Measurements from ENCODE around the gene FAM200B.
"Not testable (repeated sequence)": the region's sequence is repeated elsewhere in the genome, so short reads cannot be mapped to it uniquely, and the experiment has no call there.

Gene FAM200B

DNA sequence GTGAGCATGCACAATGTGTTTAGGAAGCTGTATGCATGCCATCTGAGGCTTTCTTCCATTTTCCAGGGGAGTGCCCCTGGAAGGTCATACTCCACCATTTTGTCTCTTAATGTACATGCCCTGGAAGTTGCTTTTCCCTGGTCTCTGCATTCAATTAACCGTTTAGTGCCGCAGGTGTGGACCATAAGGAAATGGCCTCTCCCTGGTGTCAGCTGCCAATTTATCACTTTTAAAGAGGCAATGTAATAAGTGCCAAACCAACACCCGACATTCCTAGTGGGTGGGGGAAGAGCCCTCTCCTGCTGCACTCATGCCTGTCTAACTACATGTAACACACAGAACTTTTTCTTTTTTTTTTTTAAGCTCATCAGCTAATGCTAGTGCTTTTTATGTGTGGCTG is 14.1 kb downstream of the FAM200B start:
- no peak for DNase-seq (ENCODE audit: low read depth)

DNA sequence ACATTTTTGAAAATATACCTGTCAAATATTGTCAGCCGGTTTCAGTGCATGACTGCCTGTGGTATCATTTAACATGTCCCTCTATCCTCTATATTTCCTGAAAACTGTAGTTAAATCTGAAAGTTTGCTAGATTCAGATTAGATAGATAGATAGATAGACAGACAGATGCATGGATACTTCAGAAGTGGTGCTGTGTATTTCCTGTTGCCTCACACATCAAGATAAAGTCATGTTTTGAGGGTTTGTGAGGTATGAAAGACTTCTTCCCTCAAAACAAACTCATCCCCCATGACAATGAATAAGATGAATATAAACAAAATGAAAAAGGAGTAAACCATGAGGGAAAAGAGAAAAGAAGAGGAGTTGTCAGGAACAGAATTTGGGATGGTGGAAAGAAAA is 15.2 kb downstream of the FAM200B start:
- no peak for DNase-seq (ENCODE audit: low read depth)

DNA sequence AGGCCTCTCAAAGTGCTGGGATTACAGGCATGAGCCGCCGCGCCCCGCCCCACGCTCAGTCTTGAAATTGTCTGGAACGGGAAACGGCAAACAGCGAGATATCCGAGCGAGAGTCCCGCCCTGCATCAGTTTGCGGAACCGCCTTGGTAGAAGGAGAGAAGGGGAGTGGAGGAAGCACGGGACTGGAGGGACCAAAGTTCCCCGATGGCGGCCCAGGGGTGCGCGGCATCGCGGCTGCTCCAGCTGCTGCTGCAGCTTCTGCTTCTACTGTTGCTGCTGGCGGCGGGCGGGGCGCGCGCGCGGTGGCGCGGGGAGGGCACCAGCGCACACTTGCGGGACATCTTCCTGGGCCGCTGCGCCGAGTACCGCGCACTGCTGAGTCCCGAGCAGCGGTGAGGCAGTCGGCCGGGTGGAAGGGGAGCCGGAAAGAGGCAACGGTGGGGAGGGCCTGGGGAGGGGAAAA is 21.3 kb downstream of the FAM200B start, which contains the start of gene BST1:
Gene BST1 (plus strand): TSS at position 125 of the 463 bp plus-strand sequence. CDS start 80 bp downstream, at position 205.
- peak; percentile 35 for DNase-seq (ENCODE audit: low read depth)

DNA sequence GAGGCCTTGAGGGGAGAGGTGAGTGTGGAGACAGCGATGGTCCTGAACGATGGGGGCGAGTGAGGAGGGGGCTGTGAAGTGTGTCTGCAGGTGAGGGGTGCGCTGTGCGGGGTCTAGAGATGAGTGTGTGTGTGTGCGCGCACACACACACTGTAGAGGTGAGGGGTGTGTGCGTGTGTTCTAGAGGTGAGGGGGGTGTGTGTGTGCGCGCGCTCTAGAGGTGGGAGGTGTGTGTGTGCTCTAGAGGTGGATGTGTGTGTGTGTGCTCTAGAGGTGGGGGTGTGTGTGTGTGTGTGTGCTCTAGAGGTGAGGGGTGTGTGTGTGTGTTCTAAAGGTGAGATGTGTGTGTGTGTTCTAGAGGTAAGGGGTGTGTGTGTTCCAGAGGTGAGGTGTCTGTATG is 21.8 kb downstream of the FAM200B start:
- DNase-seq (ENCODE audit: low read depth): no peak

DNA sequence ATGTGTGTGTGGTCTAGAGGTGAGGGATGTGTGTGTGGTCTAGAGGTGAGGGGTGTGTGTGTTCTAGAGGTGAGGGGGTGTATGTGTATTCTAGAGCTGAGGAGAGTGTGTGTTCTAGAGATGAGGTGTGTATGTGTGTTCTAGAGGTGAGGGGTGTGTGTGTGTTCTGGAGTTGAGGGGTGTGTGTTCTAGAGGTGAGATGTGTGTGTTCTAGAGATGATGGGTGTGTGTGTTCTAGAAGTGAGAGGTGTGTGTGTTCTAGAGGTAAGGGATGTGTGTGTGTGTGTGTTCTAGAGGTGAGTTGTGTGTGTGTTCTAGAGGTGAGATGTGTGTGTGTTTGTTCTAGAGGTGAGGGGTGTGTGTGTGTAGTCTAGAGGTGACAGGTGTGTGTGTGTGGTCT is 22.5 kb downstream of the FAM200B start:
- no peak for DNase-seq (ENCODE audit: low read depth)

DNA sequence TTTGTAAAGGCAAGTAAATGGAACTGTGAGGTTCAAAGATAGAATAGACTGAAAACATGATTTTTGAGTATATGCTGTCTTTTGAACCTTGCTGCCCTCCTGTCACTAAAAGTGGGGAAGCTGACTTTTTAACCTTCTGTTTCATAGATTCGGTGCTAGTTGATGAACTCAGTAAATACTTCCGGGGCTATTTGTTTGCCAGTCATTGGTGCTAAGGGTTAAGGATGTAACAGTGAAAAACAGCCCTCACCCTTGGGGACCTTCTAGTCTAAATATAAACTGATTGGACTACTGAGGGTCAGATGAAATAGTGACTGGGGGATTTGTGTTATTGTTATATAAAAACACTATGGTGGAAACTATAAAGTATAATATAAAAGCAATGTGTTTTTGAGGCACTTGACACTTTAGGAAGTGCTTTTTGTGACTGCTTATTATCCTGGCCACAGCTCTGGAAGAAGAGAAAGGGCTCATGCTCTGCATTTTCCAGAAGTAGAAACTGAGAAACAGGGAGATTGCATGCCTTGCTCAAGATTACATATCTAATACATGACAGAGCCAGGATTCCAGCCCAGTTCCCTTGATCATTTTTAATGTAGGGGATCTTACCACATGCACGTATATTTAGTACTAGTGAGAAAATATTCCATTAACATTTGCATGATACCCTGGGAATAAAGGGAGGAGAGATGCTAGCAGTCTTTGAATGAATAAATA is 25.2 kb downstream of the FAM200B start:
- DNase-seq (ENCODE audit: low read depth): no peak

DNA sequence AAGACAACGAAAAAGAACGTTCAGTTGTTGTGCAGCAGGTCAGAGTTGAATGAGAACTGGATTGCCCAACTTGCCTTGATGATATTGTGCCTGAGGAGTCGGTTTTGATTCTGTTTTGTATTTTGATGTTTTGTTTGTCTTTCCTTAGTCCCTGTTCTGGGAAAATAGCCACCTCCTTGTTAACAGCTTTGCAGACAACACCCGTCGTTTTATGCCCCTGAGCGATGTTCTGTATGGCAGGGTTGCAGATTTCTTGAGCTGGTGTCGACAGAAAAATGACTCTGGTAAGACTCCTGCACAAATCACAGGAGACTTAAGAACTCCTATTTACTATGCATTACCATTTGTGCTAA is 25.7 kb downstream of the FAM200B start:
- no peak for DNase-seq (ENCODE audit: low read depth)

DNA sequence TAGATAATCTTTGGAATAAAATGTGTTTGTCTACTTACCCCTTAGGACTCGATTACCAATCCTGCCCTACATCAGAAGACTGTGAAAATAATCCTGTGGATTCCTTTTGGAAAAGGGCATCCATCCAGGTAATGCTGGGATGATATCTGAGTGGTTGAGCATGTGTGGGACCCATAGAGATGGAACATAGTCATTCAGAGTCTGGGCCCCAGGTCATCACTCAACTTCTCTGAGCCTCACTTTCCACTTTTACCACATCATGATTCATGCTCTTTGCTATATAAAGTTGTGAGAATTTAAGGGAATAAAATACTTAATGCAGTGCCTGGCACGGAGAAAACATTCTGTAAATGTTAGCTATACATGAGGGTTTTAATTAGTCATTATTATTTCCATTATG is 30.1 kb downstream of the FAM200B start:
- DNase-seq (ENCODE audit: low read depth): no peak

DNA sequence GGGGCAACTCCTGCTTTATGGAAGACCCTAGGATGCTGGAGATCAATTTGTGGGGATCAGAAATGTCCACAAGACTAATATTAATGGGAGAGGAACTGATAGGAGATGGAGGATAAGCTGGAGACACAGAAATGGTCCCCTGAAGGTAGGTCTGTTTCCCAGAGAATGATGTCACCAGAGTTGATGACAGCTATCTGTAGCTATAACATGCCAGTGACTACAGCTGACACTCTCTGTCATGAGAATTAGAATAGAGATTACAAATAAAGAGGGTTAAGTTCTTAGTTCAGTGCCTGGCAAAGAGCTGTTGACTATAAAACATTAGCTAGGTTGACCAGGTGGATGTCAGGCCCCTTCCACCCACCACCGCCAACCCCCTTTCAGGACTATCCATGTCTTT is 30.6 kb downstream of the FAM200B start:
- DNase-seq (ENCODE audit: low read depth): no peak

DNA sequence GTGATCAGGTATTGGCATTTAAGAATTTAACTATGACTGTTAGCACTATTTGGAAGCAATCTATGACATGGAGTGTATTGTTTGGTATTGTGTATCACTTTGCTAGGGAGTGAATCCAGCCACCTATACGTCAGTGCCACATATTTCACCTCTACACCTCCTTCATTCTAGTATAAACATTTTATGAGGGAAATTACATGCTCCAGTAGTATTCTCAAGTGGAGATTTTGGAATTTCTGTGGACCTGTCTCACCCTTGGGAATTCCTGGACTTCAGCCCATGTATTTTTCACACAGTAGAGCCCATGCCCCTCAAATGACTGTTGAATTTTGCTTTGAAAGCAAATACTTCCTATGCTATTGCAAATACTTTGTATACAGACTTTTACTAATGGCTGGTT is 32.5 kb downstream of the FAM200B start:
- DNase-seq (ENCODE audit: low read depth): no peak

DNA sequence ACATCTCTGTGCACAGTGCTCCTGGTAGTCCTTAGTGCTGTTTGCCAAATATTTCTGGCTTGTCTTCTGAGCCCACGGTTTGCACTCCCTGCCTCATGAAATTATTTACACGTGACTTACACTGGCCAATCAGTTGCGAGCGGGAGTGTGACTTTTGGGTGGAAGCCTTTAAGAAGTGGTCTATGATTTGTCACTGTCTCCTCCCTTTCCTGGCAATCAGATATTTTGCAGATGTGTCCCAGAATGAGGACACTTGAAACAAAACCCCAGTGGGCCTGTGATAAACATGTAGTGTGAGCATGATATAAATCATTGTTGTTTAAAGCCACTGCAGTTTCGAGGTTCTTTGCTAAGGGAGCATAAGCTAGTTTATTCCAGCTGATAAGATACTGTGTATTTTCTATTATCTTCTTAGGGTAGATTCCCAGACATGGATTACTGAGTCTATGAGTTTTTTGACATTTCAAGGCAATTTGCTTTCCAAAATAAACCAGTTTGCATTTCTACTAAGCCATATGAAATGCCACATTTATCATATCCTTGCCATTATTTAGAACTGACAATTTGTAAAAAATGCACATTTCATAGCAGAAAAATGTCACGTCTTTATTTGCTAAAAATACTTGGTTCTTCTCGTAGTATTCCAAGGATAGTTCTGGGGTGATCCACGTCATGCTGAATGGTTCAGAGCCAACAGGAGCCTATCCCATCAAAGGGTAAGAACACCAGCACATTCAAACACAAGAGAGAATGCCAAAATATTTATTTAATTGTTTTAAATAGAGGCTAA is 33.2 kb downstream of the FAM200B start:
- DNase-seq (ENCODE audit: low read depth): no peak

DNA sequence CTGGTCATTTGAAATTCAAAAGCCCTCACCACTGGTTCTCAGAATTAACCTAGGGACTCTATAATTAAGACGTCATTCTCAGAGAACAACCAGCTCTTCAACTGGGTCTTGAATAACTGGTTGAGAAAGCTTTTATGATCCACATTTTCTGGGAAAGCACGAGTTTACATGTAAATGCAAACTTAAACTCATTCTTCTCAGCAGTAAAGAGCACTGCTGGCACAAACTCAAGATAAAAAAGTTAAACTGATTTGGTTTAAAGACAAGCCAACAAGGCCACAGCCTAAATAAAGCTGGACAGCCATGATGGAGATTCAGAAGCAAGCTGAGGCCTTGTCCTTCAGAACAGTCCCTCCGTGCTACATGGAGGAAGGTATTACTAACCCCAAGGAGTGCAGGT is 34.5 kb downstream of the FAM200B start:
- no peak for DNase-seq (ENCODE audit: low read depth)

DNA sequence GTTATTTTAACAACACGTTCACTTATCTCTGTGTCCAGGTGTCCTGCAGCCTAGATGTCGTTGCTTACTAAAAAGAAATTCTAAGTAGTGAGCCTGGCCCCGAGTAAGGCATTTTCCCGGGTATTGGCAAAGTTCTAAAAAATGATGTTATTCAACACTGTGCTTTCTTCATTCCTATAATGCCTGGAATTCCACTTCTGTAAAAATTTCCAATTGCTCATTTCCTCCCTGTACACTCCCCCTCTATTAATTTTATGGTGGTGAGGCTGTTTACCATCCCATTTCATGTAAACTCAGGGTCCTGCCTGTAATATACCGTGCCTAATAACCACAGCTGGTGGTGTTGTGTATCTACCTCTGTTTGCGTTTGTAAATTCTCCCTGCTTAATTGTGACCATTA is 35.5 kb downstream of the FAM200B start:
- DNase-seq (ENCODE audit: low read depth): no peak

DNA sequence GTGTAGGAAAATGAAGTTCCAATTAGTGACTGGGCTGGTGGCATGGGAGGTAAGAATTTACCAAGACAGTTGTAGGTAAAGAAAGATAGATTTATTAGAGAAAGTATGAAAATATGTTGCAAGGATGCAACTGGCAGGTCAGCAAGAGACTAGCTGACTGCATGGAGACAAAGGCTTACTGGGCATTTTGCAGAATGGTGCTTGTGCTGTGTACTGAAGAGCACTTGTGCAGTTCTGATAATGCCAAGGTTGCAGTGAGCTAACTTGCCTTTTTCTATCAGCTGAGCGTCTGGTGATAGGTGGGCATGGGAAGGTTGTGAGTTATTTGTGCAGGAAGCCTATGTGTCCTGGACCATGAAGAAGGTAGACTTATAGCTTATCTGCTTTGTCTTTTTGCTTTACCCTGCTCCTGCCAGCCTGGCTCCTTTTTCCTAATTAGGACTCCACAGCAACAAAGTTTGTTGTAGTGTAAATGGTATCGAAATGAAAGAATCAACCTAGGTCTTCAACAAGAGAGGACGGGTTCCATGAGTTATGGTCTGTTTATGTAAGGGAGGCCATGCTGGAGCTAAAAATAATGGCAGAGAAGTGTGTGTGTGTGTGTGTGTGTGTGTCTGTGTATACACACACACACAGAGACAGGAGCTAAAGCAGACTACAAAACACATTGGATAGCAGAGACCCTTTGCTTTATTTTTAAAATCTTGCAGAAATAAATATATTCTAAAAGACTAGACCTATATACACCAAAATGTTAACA is 36.2 kb downstream of the FAM200B start:
- no peak for DNase-seq (ENCODE audit: low read depth)

DNA sequence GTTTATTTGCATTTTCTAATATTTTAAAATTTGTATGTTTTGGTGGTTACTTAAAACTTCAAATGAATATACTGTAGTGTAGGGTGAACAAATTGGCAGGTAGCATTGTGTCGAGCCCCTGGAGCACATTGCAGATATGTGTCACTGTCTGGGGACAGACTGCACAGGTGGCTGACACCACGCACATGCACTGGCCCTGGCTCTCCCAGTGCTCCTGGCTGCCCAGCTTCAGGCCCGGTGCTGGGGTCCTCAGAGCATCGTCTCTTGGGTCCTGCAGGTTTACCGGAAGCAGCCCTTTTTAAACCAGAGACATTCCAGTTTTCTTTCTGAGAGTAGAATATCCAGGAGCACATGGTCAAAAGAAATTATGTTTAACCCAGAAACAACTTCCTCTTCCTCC is 36.8 kb downstream of the FAM200B start:
- DNase-seq (ENCODE audit: low read depth): no peak

DNA sequence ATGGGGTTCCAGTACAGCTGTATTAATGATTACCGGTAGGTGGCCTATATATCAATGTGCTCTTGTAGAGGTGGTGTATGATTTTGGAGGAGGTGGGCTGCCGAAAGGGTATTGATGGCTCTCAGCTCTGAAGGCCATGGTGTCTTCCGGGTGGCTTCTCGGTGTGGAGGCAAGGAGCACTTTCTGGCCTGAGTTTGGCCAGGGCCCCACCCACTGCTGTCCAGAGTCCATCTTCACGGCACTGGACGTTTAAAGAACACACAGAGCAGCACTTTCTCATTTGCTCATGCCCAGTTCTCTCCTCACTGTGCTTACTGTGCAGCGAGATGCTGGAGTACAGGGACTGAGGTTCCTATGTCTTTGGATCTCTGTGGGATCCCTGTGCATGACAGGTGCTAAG is 37.3 kb downstream of the FAM200B start:
- no peak for DNase-seq (ENCODE audit: low read depth)

DNA sequence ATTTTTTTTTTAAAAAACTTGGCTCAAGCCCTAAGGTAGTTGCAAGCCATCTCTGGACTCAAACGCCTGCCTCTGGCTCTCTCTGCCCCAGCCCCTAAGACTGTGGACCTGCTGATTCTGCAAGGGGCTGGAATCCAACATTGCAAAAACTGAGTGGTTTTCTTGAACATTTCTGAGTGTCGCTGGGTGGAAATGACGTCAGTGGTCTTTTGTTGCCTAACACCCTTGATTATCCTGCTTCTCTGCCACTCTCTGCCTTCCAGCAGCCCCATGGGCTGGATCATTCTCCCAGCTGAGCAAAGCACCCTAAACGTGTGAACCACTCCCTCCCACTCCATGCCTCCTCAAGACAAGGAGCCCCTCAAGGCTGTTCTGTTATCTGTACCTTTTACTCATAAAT is 37.9 kb downstream of the FAM200B start:
- no peak for DNase-seq (ENCODE audit: low read depth)

DNA sequence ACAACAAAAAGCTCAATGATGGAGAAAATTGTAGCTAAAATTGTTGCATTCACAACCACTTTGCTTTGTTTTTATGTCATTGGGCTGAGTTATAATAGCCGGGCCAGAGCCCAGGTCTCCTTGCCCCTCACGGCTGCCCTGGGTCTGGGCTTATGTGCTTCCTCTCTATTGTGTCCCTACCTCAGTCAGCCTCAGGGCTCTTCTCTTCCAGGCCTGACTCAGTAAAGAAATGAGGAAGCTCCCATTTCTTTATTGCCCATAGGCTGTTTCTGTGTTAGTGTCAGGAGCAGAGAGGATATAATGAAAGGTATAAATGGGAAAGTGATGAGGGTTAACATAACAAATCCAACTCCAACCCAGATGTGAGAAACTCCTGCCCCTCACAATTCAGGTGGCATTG is 39.2 kb downstream of the FAM200B start:
- no peak for DNase-seq (ENCODE audit: low read depth)

DNA sequence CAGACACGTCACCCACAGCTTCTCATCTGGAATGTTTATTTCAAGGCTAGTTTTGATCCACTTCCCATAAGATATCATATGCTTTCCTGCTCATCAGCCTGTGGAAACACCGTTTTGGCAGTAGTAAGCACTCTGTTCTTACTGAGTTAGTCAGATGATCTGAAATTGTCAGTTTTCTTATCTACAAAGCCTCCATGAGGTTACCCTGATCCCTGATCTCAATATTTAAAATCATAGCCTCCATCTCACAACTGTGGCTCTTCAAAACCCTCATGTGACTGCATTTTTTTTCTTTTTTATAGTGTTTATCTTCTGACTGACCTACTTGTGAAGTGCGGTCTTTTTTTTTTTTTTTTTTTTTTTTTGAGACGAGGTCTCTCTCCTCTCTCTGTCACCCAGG is 44.0 kb downstream of the FAM200B start:
- no peak for DNase-seq (ENCODE audit: low read depth)

DNA sequence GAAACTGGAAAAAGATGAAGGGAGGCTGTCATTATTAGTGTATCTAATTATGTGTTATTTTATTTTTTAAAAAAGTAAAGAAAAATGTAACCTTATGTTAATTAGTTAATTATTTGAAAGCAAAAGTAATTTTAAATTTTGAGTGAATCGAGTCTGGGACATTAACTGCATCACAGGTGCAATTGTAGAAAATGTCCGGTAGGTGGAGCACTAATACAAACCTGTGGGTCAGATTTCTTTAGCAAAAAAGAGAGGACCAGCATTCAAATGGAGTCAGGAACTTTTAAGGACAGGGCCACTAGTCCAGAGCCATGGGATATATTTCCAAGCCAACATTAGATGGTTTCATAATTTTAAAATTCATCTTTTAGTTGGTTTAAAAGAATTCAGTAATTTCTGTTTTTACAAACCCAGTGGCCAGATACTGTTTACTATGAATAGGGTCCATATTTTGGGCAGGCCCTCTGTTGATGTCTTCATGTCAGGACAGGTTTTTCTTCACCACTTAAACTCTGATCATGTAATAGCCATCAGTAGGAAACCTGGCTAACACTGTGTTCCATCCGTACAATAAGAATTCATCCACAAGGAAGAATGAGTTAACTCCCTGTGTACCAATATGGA is 48.4 kb downstream of the FAM200B start:
- peak; percentile 24 for DNase-seq (ENCODE audit: low read depth)

DNA sequence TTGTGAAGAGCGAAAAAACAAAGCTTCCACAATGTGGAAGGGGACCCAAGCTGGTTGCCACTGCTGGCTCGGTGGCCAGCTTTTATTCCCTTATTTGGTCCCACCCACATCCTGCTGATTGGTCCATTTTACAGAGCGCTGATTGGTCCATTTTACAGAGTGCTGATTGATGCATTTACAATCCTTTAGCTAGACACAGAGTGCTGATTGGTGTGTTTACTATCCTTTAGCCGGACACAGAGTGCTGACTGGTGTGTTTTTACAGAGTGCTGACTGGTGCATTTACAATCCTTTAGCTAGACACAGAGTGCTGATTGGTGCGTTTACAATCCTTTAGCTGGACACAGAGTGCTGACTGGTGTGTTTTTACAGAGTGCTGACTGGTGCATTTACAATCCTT is 51.4 kb downstream of the FAM200B start:
- not testable (repeated sequence) for DNase-seq (ENCODE audit: low read depth)

DNA sequence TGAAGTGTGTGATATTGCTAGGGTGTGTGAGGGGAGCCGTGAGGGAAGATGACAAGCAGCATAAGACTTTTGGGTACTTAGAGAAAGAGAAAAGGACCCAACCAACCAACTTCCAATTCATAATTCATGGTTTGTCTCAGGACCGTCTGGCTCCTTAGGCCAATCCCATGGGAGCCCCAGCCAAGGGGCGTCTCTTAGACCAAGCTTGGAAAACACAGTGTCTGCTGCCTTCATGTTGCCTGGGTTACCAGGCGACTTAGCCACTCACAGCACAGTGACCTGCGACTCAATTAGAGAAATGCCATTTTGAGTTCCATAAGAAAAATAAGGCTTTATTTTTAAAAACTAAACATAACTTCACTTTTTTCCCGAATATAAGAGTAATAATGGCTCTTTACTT is 53.9 kb downstream of the FAM200B start:
- no peak for DNase-seq (ENCODE audit: low read depth)

Data from activated T-cell treated with anti-CD3 and anti-CD28 coated beads for 24 hours (primary cell).